ENCODE results near the gene FSTL4.

- TF ChIP-seq POU6F1 (CRISPR knock-in tag; IDR thresholded peaks at IDR 0.05; ENCODE audit: borderline replicate concordance, low read depth) (no peak), PPARA (CRISPR knock-in tag; IDR thresholded peaks at IDR 0.05; ENCODE audit: borderline replicate concordance) (no peak), PATZ1 (CRISPR knock-in tag; IDR thresholded peaks at IDR 0.05; ENCODE audit: borderline replicate concordance) (no peak), GLIS3 (CRISPR knock-in tag; IDR thresholded peaks at IDR 0.05) (no peak), ZFP30 (CRISPR knock-in tag; IDR thresholded peaks at IDR 0.05) (no peak), RARB (CRISPR knock-in tag; IDR thresholded peaks at IDR 0.05) (no peak), CREB5 (CRISPR knock-in tag; IDR thresholded peaks at IDR 0.05; ENCODE audit: low read depth) (no peak), ZFP3 (CRISPR knock-in tag; IDR thresholded peaks at IDR 0.05) (no peak)
These were observed 59.3 kb downstream of the FSTL4 start for GRCh38 chr5:133552925-133553525.
